Measurements from ENCODE around the gene HOXB7. TPM values are rescaled to one million over a fixed set of nuclear protein-coding genes. Genes with fewer than 3 reads are reported as not detected.

HOXB7 gene
- total and polyA plus RNA-seq, 10 of the 15 experiments (the other 5 are each of a cell fraction or from before 2014, with no cell fraction given) = 2.8 to 7.4 (median 4.2) TPM

GRCh38 chr17:48629411-48629759, 18.6 kb upstream of the HOXB7 start:
- TF ChIP-seq KAT2A (conservative IDR thresholded peaks at IDR 0.05; ENCODE audit: control insufficient read depth, low read depth, low read length) (no peak), RB1 (IDR thresholded peaks at IDR 0.05; ENCODE audit: borderline replicate concordance) (no peak), CTCF (IDR thresholded peaks at IDR 0.05 in 2 of 3, conservative IDR thresholded peaks at IDR 0.05 in 1 of 3; ENCODE audit: control insufficient read depth in 2 of 3, extremely low read depth in 1 of 3, insufficient read depth in 1 of 3, low read depth in 3 of 3, low read length in 3 of 3) (no peak), MLLT1 (IDR thresholded peaks at IDR 0.05) (no peak), BMI1 (IDR thresholded peaks at IDR 0.05; ENCODE audit: borderline replicate concordance) (no peak), STAT1 (conservative IDR thresholded peaks at IDR 0.05) (no peak), SRF (IDR thresholded peaks at IDR 0.05; ENCODE audit: low read depth in 2 of 2, low read length in 2 of 2) (no peak), CHD1 (IDR thresholded peaks at IDR 0.05; ENCODE audit: low read depth, low read length) (no peak), FOS (IDR thresholded peaks at IDR 0.05; ENCODE audit: borderline replicate concordance, extremely low read depth, insufficient read length) (no peak), PML (IDR thresholded peaks at IDR 0.05; ENCODE audit: low read length) (no peak), ZNF622 (IDR thresholded peaks at IDR 0.05) (no peak), MYC (IDR thresholded peaks at IDR 0.05; ENCODE audit: insufficient read depth, insufficient read length, insufficient replicate concordance, low read length, severe bottlenecking) (no peak), NRF1 (conservative IDR thresholded peaks at IDR 0.05; ENCODE audit: low read depth, low read length) (no peak)
- Histone ChIP-seq H3K36me3 (ENCODE audit: control insufficient read depth in 2 of 2, insufficient read depth in 2 of 2, low read length in 1 of 2) (no peaks in the 10 kb centered on the region; a peak in 1 of 4 replicates), H3K4me1 (ENCODE audit: control insufficient read depth, insufficient read depth, low read length) (peaks cover 17% of the 10 kb centered on the region), H3K9me3 (replicated peaks; ENCODE audit: control insufficient read depth, insufficient read depth, low read length) (no peaks in the 10 kb centered on the region), H3K4me2 (ENCODE audit: control insufficient read depth, insufficient read depth) (no peak overlapping the region), H3K27ac (ENCODE audit: control insufficient read depth, insufficient read depth) (no peak overlapping the region), H3K27me3 (replicated peaks in 1 of 2; ENCODE audit: control insufficient read depth in 2 of 2, insufficient read depth in 2 of 2, low read length in 1 of 2) (peaks cover 24 to 29% of the 10 kb centered on the region in 2 experiments), H3K79me2 (ENCODE audit: control insufficient read depth, insufficient read depth, low read length) (no peaks in the 10 kb centered on the region), H3K4me3 (no peak overlapping the region), H2AFZ (ENCODE audit: control insufficient read depth, low read depth, low read length) (no peak overlapping the region), H4K20me1 (ENCODE audit: control insufficient read depth, insufficient read depth) (no peaks in the 10 kb centered on the region), H3K9ac (ENCODE audit: control insufficient read depth, insufficient read depth, low read length) (no peak overlapping the region)
- ATAC-seq (no peak), FAIRE-seq (no peak), DNase-seq (ENCODE audit: low read depth, low spot score) (no peak)
- 67% methylated on average over 5 of the region's 5 CpGs for WGBS (ENCODE audit: insufficient coverage, insufficient replicate concordance, low lambda C conversion rate, missing lambda C conversion rate)
- in situ Hi-C loops (cut with MboI) (loop anchor here (10.0 kb wide), 1 partner anchor 785 kb away; the partner anchor contains the start of gene SCRN2), intact Hi-C loops (cut with micrococcal nuclease; ENCODE audit: unreplicated experiment) (no loop called here)
- POLR2A ChIA-PET = no interaction called here
- CTCF ChIA-PET = interaction anchor here (0.9 to 1.7 kb wide), 3 partner anchors 16 to 49 kb away, joined by 3 to 4 read pairs (median 3); no protein-coding TSS in a partner anchor
- RAD21 ChIA-PET (ENCODE audit: unreplicated experiment) = no interaction called here
- SMC1A ChIA-PET (ENCODE audit: uncharacterized antibody, unreplicated experiment) = no interaction called here
- BruUV-seq (replicated peaks) = no TSS peak

Measured in GM12878 (cell line).